ENCODE data around the gene ZNF408. TPM values are rescaled to one million over a fixed set of nuclear protein-coding genes. Genes with fewer than 3 reads are reported as not detected.

Gene ZNF408
- total RNA-seq, 1 experiment from 2014 or later = 14.4 TPM

GRCh38 chr11:46723359-46723680 is 22.5 kb downstream of the ZNF408 start:
- POLR2A ChIA-PET = no interaction called here
- no peaks in the 10 kb centered on the region for H3K79me2 ChIP-seq (ENCODE audit: insufficient read depth, low read length)

More at GRCh38 chr11:46723359-46723680, 22.5 kb downstream of the ZNF408 start:
- H3K36me3 ChIP-seq (ENCODE audit: control insufficient read depth in 1 of 2, insufficient read depth in 2 of 2, low read length in 2 of 2) = no peaks in the 10 kb centered on the region
- intact Hi-C loops (cut with micrococcal nuclease) = no loop called here
- no peak for TF ChIP-seq SRF (IDR thresholded peaks at IDR 0.05; ENCODE audit: low read depth)
- no peak for TF ChIP-seq ZBTB33 (IDR thresholded peaks at IDR 0.05; ENCODE audit: extremely low read depth, insufficient replicate concordance, low read length)
- TF ChIP-seq ZFX (IDR thresholded peaks at IDR 0.05) = no peak
- no peak for TF ChIP-seq YY1 (IDR thresholded peaks at IDR 0.05; ENCODE audit: extremely low read depth, insufficient replicate concordance, low read depth, low read length)
- TF ChIP-seq SIN3A (IDR thresholded peaks at IDR 0.05; ENCODE audit: low read depth) = no peak
- no peak for TF ChIP-seq POLR2AphosphoS5 (IDR thresholded peaks at IDR 0.05; ENCODE audit: low read depth, low read length)
- no peak for TF ChIP-seq EZH2 (IDR thresholded peaks at IDR 0.05)
- no peak for TF ChIP-seq FOSL1 (IDR thresholded peaks at IDR 0.05; ENCODE audit: low read depth)
- no peak for TF ChIP-seq CEBPB (IDR thresholded peaks at IDR 0.05; ENCODE audit: low read depth)
- TF ChIP-seq RAD21 (IDR thresholded peaks at IDR 0.05; ENCODE audit: low read depth) = no peak
- TF ChIP-seq ATF3 (IDR thresholded peaks at IDR 0.05) = no peak
- no peak for TF ChIP-seq ELF1 (IDR thresholded peaks at IDR 0.05; ENCODE audit: borderline replicate concordance, low read depth)
- TF ChIP-seq ZNF274 (IDR thresholded peaks at IDR 0.05; ENCODE audit: low read depth, low read length) = no peak
- no peak for TF ChIP-seq EZH2phosphoT487 (IDR thresholded peaks at IDR 0.05; ENCODE audit: borderline replicate concordance)
- TF ChIP-seq REST (IDR thresholded peaks at IDR 0.05; ENCODE audit: low read depth) = no peak
- no peak for TF ChIP-seq TCF7L2 (IDR thresholded peaks at IDR 0.05; ENCODE audit: borderline replicate concordance, extremely low read depth, insufficient read depth, insufficient read length)
- no peak for TF ChIP-seq POLR2A (IDR thresholded peaks at IDR 0.05; ENCODE audit: borderline replicate concordance, extremely low read depth, insufficient read depth, insufficient read length)
- TF ChIP-seq CBX3 (IDR thresholded peaks at IDR 0.05; ENCODE audit: low read depth) = no peak
- TF ChIP-seq EGR1 (IDR thresholded peaks at IDR 0.05; ENCODE audit: low read depth) = no peak
- RAD21 ChIA-PET (ENCODE audit: low non-redundant PET in 1 of 2, low total read pairs in 2 of 2, uncharacterized antibody in 2 of 2, unreplicated experiment in 2 of 2) = no interaction called here
- H3K9me2 ChIP-seq (ENCODE audit: insufficient read depth) = no peaks in the 10 kb centered on the region
- no TSS peak for BruUV-seq (replicated peaks)
- H3K27ac ChIP-seq (ENCODE audit: low read depth, low read length) = no peak overlapping the region
- CTCF ChIA-PET = no interaction called here
- no peak overlapping the region for H3K4me3 ChIP-seq (replicated peaks in 1 of 2; ENCODE audit: low read depth in 1 of 2, low read length in 2 of 2)
- no peak overlapping the region for H3K4me2 ChIP-seq (ENCODE audit: low read length)
- no peaks in the 10 kb centered on the region for H3K9me3 ChIP-seq (ENCODE audit: control insufficient read depth in 1 of 2, insufficient read depth in 1 of 2, low read depth in 1 of 2, low read length in 2 of 2)
- no peak overlapping the region for H2AFZ ChIP-seq (ENCODE audit: low read depth, low read length, poor library complexity, severe bottlenecking)
- no peaks in the 10 kb centered on the region for H4K20me1 ChIP-seq (ENCODE audit: insufficient read depth)
- ATAC-seq = no peak
- DNase-seq (ENCODE audit: low read depth, low spot score) = no peak
- H3K9ac ChIP-seq (ENCODE audit: low read length) = no peak overlapping the region
- no peaks in the 10 kb centered on the region for H3K27me3 ChIP-seq (ENCODE audit: insufficient read depth, low read length)
- peaks cover 0 to 4% of the 10 kb centered on the region in 2 experiments; a peak in 3 of 4 replicates for H3K4me1 ChIP-seq (ENCODE audit: control insufficient read depth in 1 of 2, insufficient read depth in 2 of 2, low read length in 2 of 2)

Data from HCT116 (cell line).